ENCODE results near the gene IRAK2. TPM values are rescaled to one million over a fixed set of nuclear protein-coding genes. Genes with fewer than 3 reads are reported as not detected.
"Not testable (repeated sequence)": the region's sequence is repeated elsewhere in the genome, so short reads cannot be mapped to it uniquely, and the experiment has no call there.

The IRAK2 gene
- total RNA-seq, 2 donors from 2014 or later: 0.26 to 0.40 TPM

DNA sequence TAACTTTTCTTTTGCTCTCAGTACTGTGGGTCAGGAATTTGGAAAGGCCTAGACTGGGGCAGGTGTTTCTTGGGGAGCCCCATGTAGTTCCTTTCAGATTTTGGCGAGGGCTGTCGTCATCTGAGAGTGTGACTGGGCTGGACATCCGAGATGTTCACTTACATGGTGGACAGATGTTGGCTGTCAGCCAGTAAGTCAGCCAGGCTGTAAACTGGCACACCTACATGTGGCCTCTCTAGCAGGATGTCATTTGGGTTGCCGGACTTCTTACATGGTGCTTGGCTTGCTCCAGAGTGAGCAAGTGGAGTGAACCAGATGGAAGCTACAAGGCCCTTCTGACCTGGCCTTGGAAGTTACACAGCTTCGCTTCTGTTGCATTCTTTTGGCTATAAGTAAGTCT lies 104.2 kb downstream of the IRAK2 start:
- H3K27ac ChIP-seq (ENCODE audit: low read depth, low read length): no peak overlapping the region

DNA sequence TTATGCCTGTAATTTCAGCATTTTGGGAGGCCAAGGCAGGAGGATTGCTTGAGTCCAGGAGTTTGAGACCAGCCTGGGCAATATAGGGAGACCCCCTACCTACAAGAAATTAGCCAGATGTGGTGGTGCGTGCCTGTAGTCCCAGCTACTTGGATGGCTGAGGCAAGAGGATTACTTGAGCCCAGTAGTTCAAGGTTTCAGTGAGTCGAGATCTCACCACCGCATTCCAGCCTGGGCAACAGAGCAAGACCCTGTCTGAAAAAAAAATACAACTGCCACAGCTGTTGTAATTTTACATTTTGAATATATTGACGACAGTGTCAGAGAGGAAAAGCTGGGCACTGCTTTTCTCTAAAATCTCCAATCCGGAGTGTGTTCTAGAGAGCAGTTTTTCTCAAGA lies 104.7 kb downstream of the IRAK2 start:
- no peaks in the 10 kb centered on the region for H3K27me3 ChIP-seq (ENCODE audit: control insufficient read depth, insufficient read depth, low read length, poor library complexity, severe bottlenecking)
- H3K9ac ChIP-seq (ENCODE audit: extremely low read depth, low read length, poor library complexity, severe bottlenecking): no peak overlapping the region
- DNase-seq: no peak
- H3K9me3 ChIP-seq (ENCODE audit: control insufficient read depth, low read length): no peaks in the 10 kb centered on the region
- no peaks in the 10 kb centered on the region for H3K9me3 Mint-ChIP-seq
- peaks cover 60% of the 10 kb centered on the region for H3K36me3 ChIP-seq (ENCODE audit: control insufficient read depth, insufficient read depth, low read length)
- TF ChIP-seq, protein P1, sequence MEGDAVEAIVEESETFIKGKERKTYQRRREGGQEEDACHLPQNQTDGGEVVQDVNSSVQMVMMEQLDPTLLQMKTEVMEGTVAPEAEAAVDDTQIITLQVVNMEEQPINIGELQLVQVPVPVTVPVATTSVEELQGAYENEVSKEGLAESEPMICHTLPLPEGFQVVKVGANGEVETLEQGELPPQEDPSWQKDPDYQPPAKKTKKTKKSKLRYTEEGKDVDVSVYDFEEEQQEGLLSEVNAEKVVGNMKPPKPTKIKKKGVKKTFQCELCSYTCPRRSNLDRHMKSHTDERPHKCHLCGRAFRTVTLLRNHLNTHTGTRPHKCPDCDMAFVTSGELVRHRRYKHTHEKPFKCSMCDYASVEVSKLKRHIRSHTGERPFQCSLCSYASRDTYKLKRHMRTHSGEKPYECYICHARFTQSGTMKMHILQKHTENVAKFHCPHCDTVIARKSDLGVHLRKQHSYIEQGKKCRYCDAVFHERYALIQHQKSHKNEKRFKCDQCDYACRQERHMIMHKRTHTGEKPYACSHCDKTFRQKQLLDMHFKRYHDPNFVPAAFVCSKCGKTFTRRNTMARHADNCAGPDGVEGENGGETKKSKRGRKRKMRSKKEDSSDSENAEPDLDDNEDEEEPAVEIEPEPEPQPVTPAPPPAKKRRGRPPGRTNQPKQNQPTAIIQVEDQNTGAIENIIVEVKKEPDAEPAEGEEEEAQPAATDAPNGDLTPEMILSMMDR (conservative IDR thresholded peaks at IDR 0.05): no peak
- no peaks in the 10 kb centered on the region for H3K4me1 ChIP-seq (ENCODE audit: control insufficient read depth, insufficient read depth, low read length)
- no peak overlapping the region for H3K4me3 ChIP-seq (ENCODE audit: low read length)
- no peak overlapping the region for H3K27ac ChIP-seq (ENCODE audit: low read depth, low read length)
- H3K27me3 Mint-ChIP-seq (ENCODE audit: insufficient read depth): no peaks in the 10 kb centered on the region
- 91 to 95% methylated on average over 5 of the region's 5 CpGs for WGBS, 2 experiments (ENCODE audit: insufficient coverage in 1 of 2, insufficient read length in 1 of 2)
- H3K4me3 Mint-ChIP-seq: no peak overlapping the region
- no peak overlapping the region for H3K27ac Mint-ChIP-seq
- H3K4me1 Mint-ChIP-seq: peaks cover 5% of the 10 kb centered on the region
- H3K36me3 Mint-ChIP-seq (ENCODE audit: low read depth): peaks cover 49% of the 10 kb centered on the region

More for the DNA sequence above, 104.2 kb downstream of the IRAK2 start:
- TF ChIP-seq, protein P1 (conservative IDR thresholded peaks at IDR 0.05): no peak
- H3K9ac ChIP-seq (ENCODE audit: extremely low read depth, low read length, poor library complexity, severe bottlenecking): no peak overlapping the region
- H3K36me3 ChIP-seq (ENCODE audit: control insufficient read depth, insufficient read depth, low read length): peaks cover 65% of the 10 kb centered on the region
- Mint-ChIP-seq H3K27ac (no peak overlapping the region), H3K27me3 (ENCODE audit: insufficient read depth) (no peaks in the 10 kb centered on the region), H3K4me3 (no peak overlapping the region), H3K4me1 (peaks cover 4% of the 10 kb centered on the region), H3K9me3 (no peaks in the 10 kb centered on the region), H3K36me3 (ENCODE audit: low read depth) (peaks cover 52% of the 10 kb centered on the region)
- no peaks in the 10 kb centered on the region for H3K27me3 ChIP-seq (ENCODE audit: control insufficient read depth, insufficient read depth, low read length, poor library complexity, severe bottlenecking)
- 95 to 98% methylated on average over 5 of the region's 5 CpGs for WGBS, 2 experiments (ENCODE audit: insufficient coverage in 1 of 2, insufficient read length in 1 of 2)
- no peaks in the 10 kb centered on the region for H3K9me3 ChIP-seq (ENCODE audit: control insufficient read depth, low read length)
- no peaks in the 10 kb centered on the region for H3K4me1 ChIP-seq (ENCODE audit: control insufficient read depth, insufficient read depth, low read length)
- DNase-seq: no peak
- H3K4me3 ChIP-seq (ENCODE audit: low read length): no peak overlapping the region

DNA sequence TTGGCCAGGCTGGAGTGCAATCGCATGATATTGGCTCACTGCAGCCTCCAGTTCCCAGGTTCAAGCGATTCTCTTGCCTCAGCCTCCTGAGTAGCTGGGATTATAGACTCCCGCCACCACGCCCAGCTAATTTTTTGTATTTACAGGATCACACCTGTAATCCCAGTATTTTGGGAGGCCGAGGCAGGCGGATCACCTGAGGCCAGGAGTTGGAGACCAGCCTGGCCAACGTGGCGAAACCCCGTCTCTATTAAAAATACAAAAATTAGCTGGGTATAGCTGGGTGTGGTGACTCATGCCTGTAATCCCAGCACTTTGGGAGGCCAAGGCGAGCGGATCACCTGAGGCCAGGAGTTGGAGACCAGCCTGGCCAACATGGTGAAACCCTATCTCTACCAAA lies 107.8 kb downstream of the IRAK2 start:
- WGBS, 2 experiments (ENCODE audit: insufficient coverage in 1 of 2, insufficient read length in 1 of 2): 90 to 93% methylated on average over 9 to 11 of the region's 11 CpGs
- not testable (repeated sequence) for H3K9me3 ChIP-seq (ENCODE audit: control insufficient read depth, low read length); H3K27ac ChIP-seq (ENCODE audit: low read depth, low read length); H3K4me3 Mint-ChIP-seq; H3K27ac Mint-ChIP-seq; H3K4me3 ChIP-seq (ENCODE audit: low read length); H3K4me1 Mint-ChIP-seq; H3K9ac ChIP-seq (ENCODE audit: extremely low read depth, low read length, poor library complexity, severe bottlenecking); H3K4me1 ChIP-seq (ENCODE audit: control insufficient read depth, insufficient read depth, low read length); DNase-seq; H3K9me3 Mint-ChIP-seq; H3K27me3 Mint-ChIP-seq (ENCODE audit: insufficient read depth); H3K27me3 ChIP-seq (ENCODE audit: control insufficient read depth, insufficient read depth, low read length, poor library complexity, severe bottlenecking)
- peaks cover 43% of the 10 kb centered on the region for H3K36me3 ChIP-seq (ENCODE audit: control insufficient read depth, insufficient read depth, low read length)
- H3K36me3 Mint-ChIP-seq (ENCODE audit: low read depth): peaks cover 37% of the 10 kb centered on the region

- H3K27me3 Mint-ChIP-seq (ENCODE audit: insufficient read depth): no peaks in the 10 kb centered on the region
- TF ChIP-seq, protein P1 (conservative IDR thresholded peaks at IDR 0.05): no peak
- Histone ChIP-seq H3K9me3 (ENCODE audit: control insufficient read depth, low read length) (no peaks in the 10 kb centered on the region), H3K4me3 (ENCODE audit: low read length) (no peak overlapping the region), H3K27me3 (ENCODE audit: control insufficient read depth, insufficient read depth, low read length, poor library complexity, severe bottlenecking) (no peaks in the 10 kb centered on the region), H3K9ac (ENCODE audit: extremely low read depth, low read length, poor library complexity, severe bottlenecking) (no peak overlapping the region), H3K36me3 (ENCODE audit: control insufficient read depth, insufficient read depth, low read length) (peaks cover 41% of the 10 kb centered on the region), H3K27ac (ENCODE audit: low read depth, low read length) (no peak overlapping the region), H3K4me1 (ENCODE audit: control insufficient read depth, insufficient read depth, low read length) (no peaks in the 10 kb centered on the region)
- DNase-seq: no peak
- 92 to 94% methylated on average over 1 to 2 of the region's 2 CpGs for WGBS, 2 experiments (ENCODE audit: insufficient coverage in 1 of 2, insufficient read length in 1 of 2)
- peaks cover 7% of the 10 kb centered on the region for H3K4me1 Mint-ChIP-seq
- peaks cover 36% of the 10 kb centered on the region for H3K36me3 Mint-ChIP-seq (ENCODE audit: low read depth)
- H3K9me3 Mint-ChIP-seq: no peaks in the 10 kb centered on the region
- no peak overlapping the region for H3K27ac Mint-ChIP-seq
- H3K4me3 Mint-ChIP-seq: no peak overlapping the region
Measured at GRCh38 chr3:10272977-10273376, 108.3 kb downstream of the IRAK2 start.

Measured in endodermal cell (in vitro differentiated cells).